DOHH2 (cell line): ENCODE data around the gene SERTAD2.
A peak's percentile ranks its signal among the peaks of the same experiment; 100 is the strongest.

Experiments
- H3F3A ChIP-seq: fragments of 200-600 bp; sonication (generic), shearing (Covaris generic); 2 replicates; pipeline ENCODE4 v1.6.0; 2016; ENCODE audit warnings: antibody characterized with exemption, mild to moderate bottlenecking; ENCODE audit not compliant: control insufficient read depth, insufficient read depth
- H3K27ac ChIP-seq: fragments of 200-600 bp; sonication (generic); 2 replicates; pipeline ENCODE4 v1.5.1; 2014; ENCODE audit warnings: low read depth, mild to moderate bottlenecking, low read length, moderate library complexity
- H3K27me3 ChIP-seq: fragments of 200-600 bp; sonication (generic); 2 replicates; pipeline ENCODE4 v1.6.1; 2014; ENCODE audit warnings: mild to moderate bottlenecking, low read length, mixed read lengths; ENCODE audit not compliant: control insufficient read depth
- H3K36me3 ChIP-seq: fragments of 200-600 bp; sonication (generic); 2 replicates; pipeline ENCODE4 v1.6.1; 2014; ENCODE audit warnings: mild to moderate bottlenecking, low read length, moderate library complexity, mixed read lengths; ENCODE audit not compliant: control insufficient read depth
- H3K4me1 ChIP-seq: fragments of 200-600 bp; sonication (generic); 2 replicates; pipeline ENCODE4 v1.6.1; 2014; ENCODE audit warnings: mild to moderate bottlenecking, low read length, mixed read lengths; ENCODE audit not compliant: control insufficient read depth
- H3K4me2 ChIP-seq: fragments of 200-600 bp; sonication (generic); 2 replicates; pipeline ENCODE4 v1.6.0; 2014; ENCODE audit warnings: mild to moderate bottlenecking, low read length, moderate library complexity
- H3K4me3 ChIP-seq: fragments of 200-600 bp; sonication (generic); 2 replicates; pipeline ENCODE4 v1.5.1; 2014; ENCODE audit warnings: mild to moderate bottlenecking, low read length, mixed read lengths
- H3K79me2 ChIP-seq: fragments of 200-600 bp; sonication (generic); 2 replicates; pipeline ENCODE4 v1.6.1; 2014; ENCODE audit warnings: mild to moderate bottlenecking, low read length, mixed read lengths; ENCODE audit not compliant: control insufficient read depth
- H3K9me2 ChIP-seq: fragments of 200-600 bp; sonication (generic); replicated peaks from 2 replicates; pipeline ENCODE4 v1.6.1; 2014; ENCODE audit warnings: mild to moderate bottlenecking, low read length, mixed read lengths; ENCODE audit not compliant: control insufficient read depth
- H3K9me3 ChIP-seq: fragments of 200-600 bp; sonication (generic); 2 replicates; pipeline ENCODE4 v1.6.1; 2014; ENCODE audit warnings: antibody characterized with exemption, low read length, mixed read lengths; ENCODE audit not compliant: control insufficient read depth, insufficient read depth
- H4K20me1 ChIP-seq: fragments of 200-600 bp; sonication (generic); 2 replicates; pipeline ENCODE4 v1.6.0; 2014; ENCODE audit warnings: low read depth, mild to moderate bottlenecking, antibody characterized with exemption, low read length, moderate library complexity; ENCODE audit not compliant: control insufficient read depth, insufficient read depth
- EZH2phosphoT487 ChIP-seq: fragments of 200-600 bp; sonication (generic); IDR thresholded peaks from 2 replicates; pipeline ENCODE4 v1.6.1; 2017; ENCODE audit warnings: borderline replicate concordance, mild to moderate bottlenecking, antibody characterized with exemption, low read length, moderate library complexity, mixed read lengths
- TF ChIP-seq, protein P1 (sequence below): fragments of 200-600 bp; sonication (generic); IDR thresholded peaks from one replicate; pipeline ENCODE4 v1.5.1; 2014; ENCODE audit warnings: antibody characterized with exemption, mild to moderate bottlenecking, low read depth, low read length; ENCODE audit not compliant: poor library complexity, severe bottlenecking

SERTAD2 gene, protein sequence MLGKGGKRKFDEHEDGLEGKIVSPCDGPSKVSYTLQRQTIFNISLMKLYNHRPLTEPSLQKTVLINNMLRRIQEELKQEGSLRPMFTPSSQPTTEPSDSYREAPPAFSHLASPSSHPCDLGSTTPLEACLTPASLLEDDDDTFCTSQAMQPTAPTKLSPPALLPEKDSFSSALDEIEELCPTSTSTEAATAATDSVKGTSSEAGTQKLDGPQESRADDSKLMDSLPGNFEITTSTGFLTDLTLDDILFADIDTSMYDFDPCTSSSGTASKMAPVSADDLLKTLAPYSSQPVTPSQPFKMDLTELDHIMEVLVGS

DNA sequence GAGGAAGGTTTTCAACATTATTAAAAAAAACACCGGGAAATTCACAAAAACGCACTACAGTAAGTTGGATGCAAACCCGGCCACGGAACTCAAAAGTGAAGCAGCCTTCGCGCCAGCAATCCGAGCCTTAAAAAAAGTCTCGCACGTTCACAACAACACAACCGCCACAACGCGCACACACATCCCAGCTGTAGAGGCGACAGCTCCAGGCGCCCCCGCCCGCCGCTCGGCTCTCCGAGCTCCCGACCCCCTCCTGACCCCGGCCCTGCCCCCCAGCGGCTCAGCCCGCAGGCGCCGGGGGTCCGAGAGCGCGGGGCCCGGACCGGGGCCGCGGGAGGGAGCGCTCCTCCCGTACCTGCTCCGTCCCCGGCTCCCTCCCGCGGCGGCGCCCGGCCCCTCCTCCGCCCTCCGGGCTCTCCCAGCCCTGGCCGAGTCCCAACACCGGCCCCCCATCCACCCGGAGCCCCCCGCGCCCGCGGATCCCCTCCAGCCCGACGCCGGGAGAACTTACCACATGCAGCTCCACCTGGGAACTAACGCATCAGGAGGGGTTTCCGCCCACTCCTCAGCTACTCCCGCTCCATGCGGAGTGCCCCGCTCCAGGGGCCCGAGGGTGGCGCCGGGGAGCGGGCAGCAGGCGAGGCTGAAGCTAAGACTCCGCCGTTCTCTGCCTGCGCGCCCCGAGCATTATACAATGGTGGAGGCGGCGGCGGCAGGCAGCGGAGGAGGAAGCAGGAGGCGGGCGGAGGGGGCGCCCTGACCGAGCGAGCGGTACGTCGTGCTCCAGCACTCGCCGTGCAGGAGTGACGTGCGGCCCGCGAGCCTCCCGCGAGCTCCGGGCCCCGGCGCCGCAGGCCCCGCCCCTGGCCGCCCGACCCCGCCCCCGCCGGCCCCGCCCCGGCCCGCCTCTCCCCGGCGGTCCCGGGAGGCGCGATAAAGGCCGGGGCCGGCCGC, at the start of gene SERTAD2:
TSS of gene SERTAD2 (minus strand) at position 805 of the 954 bp plus-strand sequence. CDS start 17,042 bp downstream, outside the sequence.
- peaks cover 30% of the 10 kb centered on the region for H4K20me1 ChIP-seq
- peaks cover 80% of the 10 kb centered on the region for H3K4me1 ChIP-seq
- H3K79me2 ChIP-seq, result peaks cover 72% of the 10 kb centered on the region
- peak within 1 kb of the TSS; percentile 88 for H3K4me3 ChIP-seq
- peaks cover 33% of the 10 kb centered on the region for H3F3A ChIP-seq
- 0 out of 2 replicates have a peak, but pooled peaks have one; percentile 25 for TF ChIP-seq EZH2phosphoT487
- TF ChIP-seq, protein P1, sequence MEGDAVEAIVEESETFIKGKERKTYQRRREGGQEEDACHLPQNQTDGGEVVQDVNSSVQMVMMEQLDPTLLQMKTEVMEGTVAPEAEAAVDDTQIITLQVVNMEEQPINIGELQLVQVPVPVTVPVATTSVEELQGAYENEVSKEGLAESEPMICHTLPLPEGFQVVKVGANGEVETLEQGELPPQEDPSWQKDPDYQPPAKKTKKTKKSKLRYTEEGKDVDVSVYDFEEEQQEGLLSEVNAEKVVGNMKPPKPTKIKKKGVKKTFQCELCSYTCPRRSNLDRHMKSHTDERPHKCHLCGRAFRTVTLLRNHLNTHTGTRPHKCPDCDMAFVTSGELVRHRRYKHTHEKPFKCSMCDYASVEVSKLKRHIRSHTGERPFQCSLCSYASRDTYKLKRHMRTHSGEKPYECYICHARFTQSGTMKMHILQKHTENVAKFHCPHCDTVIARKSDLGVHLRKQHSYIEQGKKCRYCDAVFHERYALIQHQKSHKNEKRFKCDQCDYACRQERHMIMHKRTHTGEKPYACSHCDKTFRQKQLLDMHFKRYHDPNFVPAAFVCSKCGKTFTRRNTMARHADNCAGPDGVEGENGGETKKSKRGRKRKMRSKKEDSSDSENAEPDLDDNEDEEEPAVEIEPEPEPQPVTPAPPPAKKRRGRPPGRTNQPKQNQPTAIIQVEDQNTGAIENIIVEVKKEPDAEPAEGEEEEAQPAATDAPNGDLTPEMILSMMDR, result peak; percentile 8
- H3K27ac ChIP-seq, result peak within 1 kb of the TSS; percentile 90
- H3K9me2 ChIP-seq, result no peaks in the 10 kb centered on the region
- no peaks in the 10 kb centered on the region for H3K9me3 ChIP-seq
- H3K27me3 ChIP-seq, result no peaks in the 10 kb centered on the region
- H3K36me3 ChIP-seq, result peaks cover 17% of the 10 kb centered on the region
- H3K4me2 ChIP-seq, result peak within 1 kb of the TSS; percentile 98

DNA sequence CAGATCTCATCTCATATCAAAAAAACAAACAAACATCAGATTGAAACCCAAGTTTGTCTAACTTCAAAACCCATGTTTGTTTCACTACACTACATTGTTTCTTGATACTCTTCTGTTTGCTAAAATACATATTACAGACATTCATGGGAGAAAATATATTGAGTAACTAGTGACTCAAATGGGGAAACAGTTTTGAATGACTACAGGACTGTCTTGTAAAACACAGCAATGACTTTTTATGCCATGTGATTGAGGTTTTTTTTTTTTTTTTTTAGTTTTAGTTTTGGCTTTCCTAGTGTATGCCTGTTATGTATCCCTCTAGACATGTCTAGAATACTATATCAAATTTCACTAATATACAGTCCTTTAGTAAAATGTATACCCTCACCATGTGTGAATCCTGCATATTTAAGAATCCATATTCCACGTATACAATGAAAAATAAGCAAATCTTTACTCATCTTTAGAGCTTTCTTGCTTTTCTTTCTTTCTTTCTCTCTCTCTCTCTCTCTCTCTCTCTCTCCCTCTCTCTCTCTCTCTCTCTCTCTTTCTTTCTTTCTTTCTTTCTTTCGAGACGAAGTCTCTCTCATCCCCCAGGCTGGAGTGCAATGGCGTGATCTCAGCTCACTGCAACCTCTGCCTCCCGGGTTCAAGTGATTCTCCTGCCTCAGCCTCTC, 46.6 kb upstream of the SERTAD2 start:
- TF ChIP-seq EZH2phosphoT487, result no peak
- TF ChIP-seq, protein P1, result no peak

DNA sequence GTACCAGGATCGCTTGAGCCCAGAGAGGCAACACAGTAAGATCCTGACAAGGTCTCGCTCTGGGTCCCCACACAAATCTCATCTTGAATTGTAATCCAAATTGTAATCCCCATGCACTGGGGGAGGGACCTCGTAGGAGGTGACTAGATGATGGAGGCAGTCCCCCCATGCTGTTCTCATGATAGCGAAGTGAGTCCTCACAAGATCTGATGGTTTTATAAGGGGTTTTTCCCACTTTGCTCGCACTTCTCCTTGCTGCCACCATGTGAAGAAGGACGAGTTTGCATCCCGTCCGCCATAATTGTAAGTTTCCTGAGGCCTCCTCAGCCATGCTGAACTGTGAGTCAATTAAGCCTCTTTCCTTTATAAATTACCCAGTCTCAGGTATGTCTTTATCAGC, 46.0 kb upstream of the SERTAD2 start:
- Histone ChIP-seq H3K27me3 (no peaks in the 10 kb centered on the region), H3K79me2 (peaks cover 7% of the 10 kb centered on the region; the same call in 1 of the 2 replicates), H3F3A (no peaks in the 10 kb centered on the region), H3K4me3 (no peak overlapping the region), H3K9me2 (no peaks in the 10 kb centered on the region), H3K9me3 (no peaks in the 10 kb centered on the region), H3K4me2 (no peak overlapping the region), H3K27ac (no peak overlapping the region), H3K4me1 (peaks cover 25% of the 10 kb centered on the region), H3K36me3 (no peaks in the 10 kb centered on the region), H4K20me1 (no peaks in the 10 kb centered on the region)
- TF ChIP-seq, protein P1, result no peak
- no peak for TF ChIP-seq EZH2phosphoT487

More for the DNA sequence above, 46.6 kb upstream of the SERTAD2 start:
- Histone ChIP-seq H3K36me3 (no peaks in the 10 kb centered on the region), H3K27ac (no peak overlapping the region), H3K79me2 (peaks cover 7% of the 10 kb centered on the region; the same call in 1 of the 2 replicates), H3K4me1 (peaks cover 25% of the 10 kb centered on the region), H3K9me2 (no peaks in the 10 kb centered on the region), H4K20me1 (no peaks in the 10 kb centered on the region), H3K4me3 (no peak overlapping the region), H3K9me3 (no peaks in the 10 kb centered on the region), H3K4me2 (no peak overlapping the region), H3F3A (no peaks in the 10 kb centered on the region), H3K27me3 (no peaks in the 10 kb centered on the region)
